ENCODE data around the gene B3GALT5. TPM values are rescaled to one million over a fixed set of nuclear protein-coding genes. Genes with fewer than 3 reads are reported as not detected.

B3GALT5 gene
- total RNA-seq, 1 experiment from 2014 or later, result not detected

DNA sequence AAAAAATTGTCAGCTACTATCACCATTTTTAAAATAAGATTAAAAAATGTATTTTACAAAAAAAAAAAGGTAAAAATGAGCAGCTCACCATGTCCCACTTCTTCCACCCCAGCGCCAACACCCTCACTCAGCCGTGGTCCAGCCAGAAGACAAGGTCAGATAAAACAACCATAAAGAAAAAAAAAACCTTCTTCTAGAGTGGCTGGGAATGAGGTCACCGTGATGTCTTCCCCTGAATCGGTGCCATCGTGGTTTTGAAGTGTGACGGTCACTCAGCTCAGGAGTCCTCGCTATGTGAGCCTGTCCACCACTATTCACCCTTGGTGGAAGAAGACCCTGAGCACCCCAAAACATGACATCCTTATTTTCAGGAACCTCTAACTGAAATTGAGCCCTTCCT, 38.1 kb downstream of the B3GALT5 start:
- Mint-ChIP-seq H3K36me3 (ENCODE audit: insufficient read depth, unreplicated experiment) (no peaks in the 10 kb centered on the region), H3K4me3 (ENCODE audit: unreplicated experiment) (no peak overlapping the region), H3K27me3 (ENCODE audit: insufficient read depth, unreplicated experiment) (no peaks in the 10 kb centered on the region), H3K4me1 (ENCODE audit: insufficient read depth, unreplicated experiment) (peaks cover 11% of the 10 kb centered on the region), H3K9me3 (ENCODE audit: unreplicated experiment) (peaks cover 15% of the 10 kb centered on the region), H3K27ac (ENCODE audit: low read depth, unreplicated experiment) (no peak overlapping the region)
- POLR2A ChIA-PET, result no interaction called here
- TF ChIP-seq, protein P1, sequence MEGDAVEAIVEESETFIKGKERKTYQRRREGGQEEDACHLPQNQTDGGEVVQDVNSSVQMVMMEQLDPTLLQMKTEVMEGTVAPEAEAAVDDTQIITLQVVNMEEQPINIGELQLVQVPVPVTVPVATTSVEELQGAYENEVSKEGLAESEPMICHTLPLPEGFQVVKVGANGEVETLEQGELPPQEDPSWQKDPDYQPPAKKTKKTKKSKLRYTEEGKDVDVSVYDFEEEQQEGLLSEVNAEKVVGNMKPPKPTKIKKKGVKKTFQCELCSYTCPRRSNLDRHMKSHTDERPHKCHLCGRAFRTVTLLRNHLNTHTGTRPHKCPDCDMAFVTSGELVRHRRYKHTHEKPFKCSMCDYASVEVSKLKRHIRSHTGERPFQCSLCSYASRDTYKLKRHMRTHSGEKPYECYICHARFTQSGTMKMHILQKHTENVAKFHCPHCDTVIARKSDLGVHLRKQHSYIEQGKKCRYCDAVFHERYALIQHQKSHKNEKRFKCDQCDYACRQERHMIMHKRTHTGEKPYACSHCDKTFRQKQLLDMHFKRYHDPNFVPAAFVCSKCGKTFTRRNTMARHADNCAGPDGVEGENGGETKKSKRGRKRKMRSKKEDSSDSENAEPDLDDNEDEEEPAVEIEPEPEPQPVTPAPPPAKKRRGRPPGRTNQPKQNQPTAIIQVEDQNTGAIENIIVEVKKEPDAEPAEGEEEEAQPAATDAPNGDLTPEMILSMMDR (IDR thresholded peaks at IDR 0.05; ENCODE audit: unreplicated experiment), result no peak
- CTCF ChIA-PET, result no interaction called here
- intact Hi-C loops (cut with micrococcal nuclease), result no loop called here
- DNase-seq (ENCODE audit: unreplicated experiment), result no peak
- no TSS peak for BruUV-seq (replicated peaks)

DNA sequence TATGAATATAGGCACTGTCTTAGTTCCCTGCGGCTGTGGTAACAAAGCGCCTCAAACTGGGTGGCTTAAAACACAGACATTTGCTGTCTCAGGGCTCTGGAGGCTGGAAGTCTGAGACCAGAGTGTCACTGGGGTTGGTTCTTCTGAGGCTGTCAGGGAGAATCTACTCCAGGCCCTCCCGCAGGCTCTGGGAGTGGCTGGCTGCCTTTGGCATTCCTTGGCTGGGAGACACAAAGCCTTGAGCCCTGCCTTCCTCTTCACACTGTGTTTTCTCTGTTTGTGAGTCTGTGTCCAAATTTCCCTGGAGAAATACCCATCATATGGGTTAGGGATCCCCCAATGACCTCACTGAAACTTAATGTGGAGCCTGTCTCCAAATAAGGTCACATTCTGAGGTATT, 38.5 kb downstream of the B3GALT5 start:
- no TSS peak for BruUV-seq (replicated peaks)
- DNase-seq (ENCODE audit: unreplicated experiment), result no peak
- ChIA-PET CTCF (no interaction called here), POLR2A (no interaction called here)
- no peaks in the 10 kb centered on the region for H3K27me3 Mint-ChIP-seq (ENCODE audit: insufficient read depth, unreplicated experiment)
- no peak overlapping the region for H3K4me3 Mint-ChIP-seq (ENCODE audit: unreplicated experiment)
- no peak overlapping the region for H3K27ac Mint-ChIP-seq (ENCODE audit: low read depth, unreplicated experiment)
- peaks cover 14% of the 10 kb centered on the region for H3K9me3 Mint-ChIP-seq (ENCODE audit: unreplicated experiment)
- TF ChIP-seq, protein P1 (IDR thresholded peaks at IDR 0.05; ENCODE audit: unreplicated experiment), result no peak
- intact Hi-C loops (cut with micrococcal nuclease), result no loop called here
- H3K36me3 Mint-ChIP-seq (ENCODE audit: insufficient read depth, unreplicated experiment), result no peaks in the 10 kb centered on the region
- peaks cover 11% of the 10 kb centered on the region for H3K4me1 Mint-ChIP-seq (ENCODE audit: insufficient read depth, unreplicated experiment)

DNA sequence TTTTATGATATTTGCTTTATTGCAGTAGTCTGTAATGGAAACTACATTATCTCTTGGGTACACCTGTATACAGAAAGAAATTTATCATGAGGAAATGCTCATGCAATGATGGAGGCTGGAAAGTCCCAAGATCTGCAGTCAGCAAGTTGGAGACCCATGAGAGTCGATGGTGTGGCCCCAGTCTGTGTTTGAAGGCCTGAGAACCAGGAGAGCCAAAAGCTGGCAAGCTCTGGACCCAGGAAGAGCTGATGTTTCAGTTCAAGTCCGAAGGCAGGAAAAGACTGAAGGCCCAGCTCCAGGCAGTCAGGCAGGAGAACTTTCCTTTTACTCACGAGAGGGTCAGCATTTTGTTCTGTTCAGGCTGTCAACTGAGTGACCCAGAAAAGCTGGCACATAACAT, 42.2 kb downstream of the B3GALT5 start:
- CTCF ChIA-PET, result no interaction called here
- Mint-ChIP-seq H3K27me3 (ENCODE audit: insufficient read depth, unreplicated experiment) (no peaks in the 10 kb centered on the region), H3K4me1 (ENCODE audit: insufficient read depth, unreplicated experiment) (peaks cover 6% of the 10 kb centered on the region), H3K4me3 (ENCODE audit: unreplicated experiment) (no peak overlapping the region), H3K36me3 (ENCODE audit: insufficient read depth, unreplicated experiment) (no peaks in the 10 kb centered on the region), H3K27ac (ENCODE audit: low read depth, unreplicated experiment) (no peak overlapping the region), H3K9me3 (ENCODE audit: unreplicated experiment) (peaks cover 14% of the 10 kb centered on the region)
- no peak for DNase-seq (ENCODE audit: unreplicated experiment)
- POLR2A ChIA-PET, result no interaction called here
- intact Hi-C loops (cut with micrococcal nuclease), result no loop called here
- TF ChIP-seq, protein P1 (IDR thresholded peaks at IDR 0.05; ENCODE audit: unreplicated experiment), result no peak
- BruUV-seq (replicated peaks), result no TSS peak

DNA sequence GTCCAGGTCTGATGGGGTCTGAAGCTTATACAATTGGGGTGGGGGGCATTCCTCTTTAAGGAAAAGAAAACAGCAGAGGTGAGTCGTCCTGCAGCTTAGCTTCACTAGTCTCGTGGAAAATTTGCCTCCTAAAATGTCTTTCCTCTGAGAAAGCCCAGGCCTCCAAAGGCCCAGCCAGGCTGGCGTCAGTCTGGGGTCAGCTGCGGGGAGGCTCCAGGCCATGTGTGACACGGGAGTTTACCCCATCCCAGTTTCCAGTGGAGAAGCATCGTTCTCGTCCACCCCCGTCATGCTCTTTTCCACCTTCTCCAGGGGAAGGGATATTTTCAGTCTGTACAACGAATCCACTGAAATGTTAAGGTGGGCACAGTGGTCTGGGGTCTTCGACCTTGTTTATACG, 42.8 kb downstream of the B3GALT5 start:
- Mint-ChIP-seq H3K36me3 (ENCODE audit: insufficient read depth, unreplicated experiment) (no peaks in the 10 kb centered on the region), H3K9me3 (ENCODE audit: unreplicated experiment) (peaks cover 14% of the 10 kb centered on the region)
- BruUV-seq (replicated peaks), result no TSS peak

More for the DNA sequence above, 42.8 kb downstream of the B3GALT5 start:
- Mint-ChIP-seq H3K4me1 (ENCODE audit: insufficient read depth, unreplicated experiment) (peaks cover 11% of the 10 kb centered on the region), H3K27me3 (ENCODE audit: insufficient read depth, unreplicated experiment) (no peaks in the 10 kb centered on the region), H3K27ac (ENCODE audit: low read depth, unreplicated experiment) (no peak overlapping the region), H3K4me3 (ENCODE audit: unreplicated experiment) (no peak overlapping the region)
- POLR2A ChIA-PET, result no interaction called here
- DNase-seq (ENCODE audit: unreplicated experiment), result no peak
- CTCF ChIA-PET, result no interaction called here
- TF ChIP-seq, protein P1 (IDR thresholded peaks at IDR 0.05; ENCODE audit: unreplicated experiment), result no peak
- intact Hi-C loops (cut with micrococcal nuclease), result no loop called here
